ENCODE measurements around the gene OXSR1.

DNA sequence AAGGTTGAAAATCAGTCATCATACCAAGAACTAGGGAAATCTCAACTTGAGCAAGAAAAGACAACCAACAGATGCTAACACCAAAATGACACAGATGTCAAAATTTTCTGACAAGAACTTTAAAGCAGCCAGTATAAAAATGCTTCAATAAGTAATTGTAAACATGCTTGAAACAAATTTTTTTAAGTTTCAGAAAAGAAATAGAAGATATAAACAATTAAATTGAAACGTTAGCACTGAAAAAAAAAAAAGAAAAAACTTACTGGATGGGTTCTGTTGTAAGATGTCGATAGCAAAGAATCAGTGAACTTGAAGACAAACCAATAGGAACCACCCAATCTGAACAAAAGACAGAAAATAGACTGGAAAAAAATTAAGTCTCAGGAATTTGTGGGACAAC lies 18.8 kb upstream of the OXSR1 start:
- TF ChIP-seq, protein P1, sequence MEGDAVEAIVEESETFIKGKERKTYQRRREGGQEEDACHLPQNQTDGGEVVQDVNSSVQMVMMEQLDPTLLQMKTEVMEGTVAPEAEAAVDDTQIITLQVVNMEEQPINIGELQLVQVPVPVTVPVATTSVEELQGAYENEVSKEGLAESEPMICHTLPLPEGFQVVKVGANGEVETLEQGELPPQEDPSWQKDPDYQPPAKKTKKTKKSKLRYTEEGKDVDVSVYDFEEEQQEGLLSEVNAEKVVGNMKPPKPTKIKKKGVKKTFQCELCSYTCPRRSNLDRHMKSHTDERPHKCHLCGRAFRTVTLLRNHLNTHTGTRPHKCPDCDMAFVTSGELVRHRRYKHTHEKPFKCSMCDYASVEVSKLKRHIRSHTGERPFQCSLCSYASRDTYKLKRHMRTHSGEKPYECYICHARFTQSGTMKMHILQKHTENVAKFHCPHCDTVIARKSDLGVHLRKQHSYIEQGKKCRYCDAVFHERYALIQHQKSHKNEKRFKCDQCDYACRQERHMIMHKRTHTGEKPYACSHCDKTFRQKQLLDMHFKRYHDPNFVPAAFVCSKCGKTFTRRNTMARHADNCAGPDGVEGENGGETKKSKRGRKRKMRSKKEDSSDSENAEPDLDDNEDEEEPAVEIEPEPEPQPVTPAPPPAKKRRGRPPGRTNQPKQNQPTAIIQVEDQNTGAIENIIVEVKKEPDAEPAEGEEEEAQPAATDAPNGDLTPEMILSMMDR (IDR thresholded peaks at IDR 0.05), result no peak
- no peak for TF ChIP-seq POLR2A (IDR thresholded peaks at IDR 0.05)

All from uterus (tissue), 2 donors.